ENCODE results near the gene CFD. TPM values are rescaled to one million over a fixed set of nuclear protein-coding genes. Genes with fewer than 3 reads are reported as not detected.

Gene CFD
- polyA plus RNA-seq, 1 donor from 2014 or later, result 5.3 TPM

GRCh38 chr19:869245-870177, 10.0 kb downstream of the CFD start:
- Histone ChIP-seq H3K4me2 (ENCODE audit: low read length) (no peak overlapping the region), H3K4me3 (ENCODE audit: low read length) (no peak overlapping the region), H2AFZ (ENCODE audit: low read depth, low read length) (no peak overlapping the region), H3K27ac (ENCODE audit: low read length) (no peak overlapping the region), H3K27me3 (ENCODE audit: insufficient read depth, low read depth, low read length) (no peaks in the 10 kb centered on the region), H3F3A (ENCODE audit: insufficient read depth, low read length, poor library complexity, severe bottlenecking) (no peaks in the 10 kb centered on the region), H3K79me2 (replicated peaks; ENCODE audit: insufficient read depth, low read length) (no peaks in the 10 kb centered on the region), H4K20me1 (ENCODE audit: insufficient read depth) (no peaks in the 10 kb centered on the region), H3K36me3 (ENCODE audit: insufficient read depth, low read length) (no peaks in the 10 kb centered on the region), H3K9me2 (ENCODE audit: insufficient read depth, low read length) (no peaks in the 10 kb centered on the region), H3K9ac (ENCODE audit: low read length) (no peak overlapping the region), H3K9me3 (ENCODE audit: low read length) (no peaks in the 10 kb centered on the region)
- no peak for TF ChIP-seq POLR2AphosphoS5 (IDR thresholded peaks at IDR 0.05)
- TF ChIP-seq CTCF (IDR thresholded peaks at IDR 0.05; ENCODE audit: poor library complexity, severe bottlenecking), result no peak
- no peak for TF ChIP-seq REST (IDR thresholded peaks at IDR 0.05; ENCODE audit: borderline replicate concordance)
- TF ChIP-seq EZH2 (IDR thresholded peaks at IDR 0.05; ENCODE audit: borderline replicate concordance, insufficient read depth, low read length, poor library complexity, severe bottlenecking), result no peak
- no peak for TF ChIP-seq EP300 (conservative IDR thresholded peaks at IDR 0.05; ENCODE audit: poor library complexity, severe bottlenecking)
- no peak for TF ChIP-seq SMC3 (conservative IDR thresholded peaks at IDR 0.05; ENCODE audit: poor library complexity)
- TF ChIP-seq TAF1 (IDR thresholded peaks at IDR 0.05; ENCODE audit: low read depth), result no peak
- TF ChIP-seq MXI1 (conservative IDR thresholded peaks at IDR 0.05; ENCODE audit: poor library complexity, severe bottlenecking), result no peak
- TF ChIP-seq RAD21 (conservative IDR thresholded peaks at IDR 0.05), result no peak

- Histone ChIP-seq H3K27me3 (ENCODE audit: insufficient read depth, low read depth, low read length) (no peaks in the 10 kb centered on the region), H3K9me3 (ENCODE audit: low read length) (no peaks in the 10 kb centered on the region), H3F3A (ENCODE audit: insufficient read depth, low read length, poor library complexity, severe bottlenecking) (no peaks in the 10 kb centered on the region), H3K27ac (ENCODE audit: low read length) (no peak overlapping the region), H2AFZ (ENCODE audit: low read depth, low read length) (no peak overlapping the region), H3K9me2 (ENCODE audit: insufficient read depth, low read length) (no peaks in the 10 kb centered on the region), H3K36me3 (ENCODE audit: insufficient read depth, low read length) (no peaks in the 10 kb centered on the region), H3K79me2 (replicated peaks; ENCODE audit: insufficient read depth, low read length) (no peaks in the 10 kb centered on the region), H3K9ac (ENCODE audit: low read length) (no peak overlapping the region), H3K4me3 (ENCODE audit: low read length) (no peak overlapping the region), H4K20me1 (ENCODE audit: insufficient read depth) (no peaks in the 10 kb centered on the region), H3K4me2 (ENCODE audit: low read length) (no peak overlapping the region)
- TF ChIP-seq RAD21 (conservative IDR thresholded peaks at IDR 0.05), result no peak
Measured at GRCh38 chr19:870314-870713, 10.8 kb downstream of the CFD start.
